ENCODE data around the gene AFF1.

DNA sequence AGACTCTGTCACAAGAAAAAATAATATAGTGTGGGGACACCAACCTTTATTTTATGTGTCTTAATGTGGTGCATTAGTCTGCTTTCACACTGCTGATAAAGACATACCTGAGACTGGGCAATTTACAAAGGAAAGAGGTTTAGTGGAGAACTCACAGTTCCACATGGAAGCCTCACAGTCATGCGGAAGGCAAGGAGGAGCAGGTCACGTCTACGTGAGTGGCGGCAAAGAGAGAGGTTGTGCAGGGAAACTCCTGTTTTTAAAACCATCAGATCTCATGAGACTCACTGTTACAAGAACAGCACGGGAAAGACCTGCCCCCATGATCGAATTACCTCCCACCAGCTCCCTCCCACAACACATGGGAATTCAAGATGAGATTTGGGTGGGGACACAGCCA, 130.2 kb downstream of the AFF1 start:
- TF ChIP-seq, protein P1, sequence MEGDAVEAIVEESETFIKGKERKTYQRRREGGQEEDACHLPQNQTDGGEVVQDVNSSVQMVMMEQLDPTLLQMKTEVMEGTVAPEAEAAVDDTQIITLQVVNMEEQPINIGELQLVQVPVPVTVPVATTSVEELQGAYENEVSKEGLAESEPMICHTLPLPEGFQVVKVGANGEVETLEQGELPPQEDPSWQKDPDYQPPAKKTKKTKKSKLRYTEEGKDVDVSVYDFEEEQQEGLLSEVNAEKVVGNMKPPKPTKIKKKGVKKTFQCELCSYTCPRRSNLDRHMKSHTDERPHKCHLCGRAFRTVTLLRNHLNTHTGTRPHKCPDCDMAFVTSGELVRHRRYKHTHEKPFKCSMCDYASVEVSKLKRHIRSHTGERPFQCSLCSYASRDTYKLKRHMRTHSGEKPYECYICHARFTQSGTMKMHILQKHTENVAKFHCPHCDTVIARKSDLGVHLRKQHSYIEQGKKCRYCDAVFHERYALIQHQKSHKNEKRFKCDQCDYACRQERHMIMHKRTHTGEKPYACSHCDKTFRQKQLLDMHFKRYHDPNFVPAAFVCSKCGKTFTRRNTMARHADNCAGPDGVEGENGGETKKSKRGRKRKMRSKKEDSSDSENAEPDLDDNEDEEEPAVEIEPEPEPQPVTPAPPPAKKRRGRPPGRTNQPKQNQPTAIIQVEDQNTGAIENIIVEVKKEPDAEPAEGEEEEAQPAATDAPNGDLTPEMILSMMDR (IDR thresholded peaks at IDR 0.05; ENCODE audit: low read depth, low read length, missing input control), result no peak
- TF ChIP-seq TAF1 (conservative IDR thresholded peaks at IDR 0.05), result no peak

Measured in liver (tissue), 3 donors.